ENCODE measurements around the gene RNF2.

DNA sequence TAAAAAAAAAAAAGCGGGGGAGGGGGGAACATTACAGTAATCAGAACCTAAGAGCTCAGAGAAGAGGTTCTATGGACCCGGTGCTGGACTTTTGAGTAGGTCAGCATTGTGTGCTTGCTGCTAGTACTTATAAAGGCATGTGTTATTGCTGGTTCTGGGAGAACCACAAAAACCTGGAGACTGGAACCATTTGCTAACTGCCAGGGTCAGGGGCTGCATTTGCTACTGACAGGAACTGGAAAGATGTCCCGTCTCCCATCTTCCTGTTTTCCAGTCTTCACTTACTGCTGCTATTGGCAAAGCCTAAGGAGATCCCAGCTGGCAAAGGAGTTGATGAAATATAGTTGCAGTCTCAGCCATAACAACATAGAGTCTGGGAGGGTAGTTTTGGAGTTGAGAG lies 4.3 kb downstream of the RNF2 start:
- TF ChIP-seq, protein P1, sequence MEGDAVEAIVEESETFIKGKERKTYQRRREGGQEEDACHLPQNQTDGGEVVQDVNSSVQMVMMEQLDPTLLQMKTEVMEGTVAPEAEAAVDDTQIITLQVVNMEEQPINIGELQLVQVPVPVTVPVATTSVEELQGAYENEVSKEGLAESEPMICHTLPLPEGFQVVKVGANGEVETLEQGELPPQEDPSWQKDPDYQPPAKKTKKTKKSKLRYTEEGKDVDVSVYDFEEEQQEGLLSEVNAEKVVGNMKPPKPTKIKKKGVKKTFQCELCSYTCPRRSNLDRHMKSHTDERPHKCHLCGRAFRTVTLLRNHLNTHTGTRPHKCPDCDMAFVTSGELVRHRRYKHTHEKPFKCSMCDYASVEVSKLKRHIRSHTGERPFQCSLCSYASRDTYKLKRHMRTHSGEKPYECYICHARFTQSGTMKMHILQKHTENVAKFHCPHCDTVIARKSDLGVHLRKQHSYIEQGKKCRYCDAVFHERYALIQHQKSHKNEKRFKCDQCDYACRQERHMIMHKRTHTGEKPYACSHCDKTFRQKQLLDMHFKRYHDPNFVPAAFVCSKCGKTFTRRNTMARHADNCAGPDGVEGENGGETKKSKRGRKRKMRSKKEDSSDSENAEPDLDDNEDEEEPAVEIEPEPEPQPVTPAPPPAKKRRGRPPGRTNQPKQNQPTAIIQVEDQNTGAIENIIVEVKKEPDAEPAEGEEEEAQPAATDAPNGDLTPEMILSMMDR (IDR thresholded peaks at IDR 0.05): no peak
- no peak for TF ChIP-seq POLR2A (IDR thresholded peaks at IDR 0.05)
